Heart right ventricle (tissue), 16 donors: ENCODE measurements around the gene ZNF652. TPM values are rescaled to one million over a fixed set of nuclear protein-coding genes. Genes with fewer than 3 reads are reported as not detected.
A peak's percentile ranks its signal among the peaks of the same experiment; 100 is the strongest.
"Not testable (repeated sequence)": the region's sequence is repeated elsewhere in the genome, so short reads cannot be mapped to it uniquely, and the experiment has no call there.

ENCODE experiments used
- ATAC-seq, 8 donors: fragments of 200-7000 bp; cut with Tn5 transposase; one replicate each; pipeline ENCODE4 v1.9.1; 2020; ENCODE audit warnings: mild to moderate bottlenecking in 8 of 8, moderate library complexity in 8 of 8, moderate number of reproducible peaks in 1 of 8
- DNase-seq, 2 donors: peaks; one replicate each; pipeline ENCODE4 v3.0.0-alpha.2; 2020
- H3K27ac ChIP-seq, 10 donors: fragments of 200-600 bp; sonication (generic) in 2 of 10; one replicate each; pipeline versions ENCODE4 v1.5.0 to v1.8.0; 2020 to 2022; ENCODE audit warnings: mild to moderate bottlenecking in 3 of 10
- H3K27me3 ChIP-seq, 7 donors: fragments of 200-600 bp; one replicate each; pipeline ENCODE4 v1.8.0; 2021 to 2022; ENCODE audit warnings: mild to moderate bottlenecking in 2 of 7
- H3K36me3 ChIP-seq, 9 donors: fragments of 200-600 bp; sonication (generic) in 1 of 9; one replicate each; pipeline versions ENCODE4 v1.5.0 to v1.8.0; 2020 to 2022; ENCODE audit warnings: mild to moderate bottlenecking in 2 of 9
- H3K4me1 ChIP-seq, 9 donors: fragments of 200-600 bp; sonication (generic) in 1 of 9; one replicate each; pipeline versions ENCODE4 v1.5.0 to v1.8.0; 2020 to 2022; ENCODE audit warnings: mild to moderate bottlenecking in 4 of 9
- H3K4me3 ChIP-seq, 10 donors: fragments of 200-600 bp; sonication (generic) in 2 of 10; one replicate each; pipeline versions ENCODE4 v1.5.0 to v1.8.0; 2020 to 2022; ENCODE audit warnings: mild to moderate bottlenecking in 7 of 10, moderate library complexity in 2 of 10
- H3K9me3 ChIP-seq, 11 donors: fragments of 200-600 bp in 10 of 11; sonication (generic) in 2 of 11; one replicate each; pipeline versions ENCODE4 v1.5.0 to v1.8.0; 2013 to 2022; ENCODE audit warnings: mild to moderate bottlenecking in 2 of 11, control low read depth in 1 of 11, moderate library complexity in 1 of 11
- WGBS, 2 donors: extraction: QIAGEN DNeasy Blood & Tissue Kit; methylation state at CpG; one replicate each; pipeline ENCODE4 v1.1.7; 2013; ENCODE audit warnings: inconsistent platforms in 1 of 2; 5-methylcytosine and 5-hydroxymethylcytosine counted together
- intact Hi-C, 10 donors: fragments of 100-400 bp; cut with DNase I; formaldehyde crosslinking; loops; one replicate each; pipeline versions ENCODE4 v1.11.1 to v1.14.2; 2022
- polyA plus RNA-seq, 2 donors: library from polyadenylated mRNA; stranded (reverse); fragments of 200-250 nt; gene quantifications; one replicate each; pipeline ENCODE4 v1.2.3, GENCODE V29; 2013
- total RNA-seq, 10 donors: library from RNA; stranded (reverse); fragmentation: NEBNext Ultra II Directional in 3 of 10; extraction: Animal tissue kit (Norgen Biotek cat#: 25700) in 3 of 10; gene quantifications; one replicate each; pipeline versions ENCODE4 v1.2.1 to v1.2.4, GENCODE V29; 2021 to 2023
- TF ChIP-seq, protein P1 (sequence below), 9 donors: fragments of 200-600 bp; sonication (generic) in 2 of 9; IDR thresholded peaks; one replicate each; pipeline versions ENCODE4 v1.5.0 to v1.8.0; 2021 to 2022; ENCODE audit warnings: antibody characterized with exemption in 9 of 9, mild to moderate bottlenecking in 5 of 9, moderate library complexity in 1 of 9
- donor health status: Arrhythmogenic right ventricular cardiomyopathy.
- donor health status: ischemic (EF 13 %, LVEDD 7.1; RV severe dilation, severe dysfunction).
- donor health status: healthy with polysubstance abuse.
- donor health status: DM: no; HTN: yes; CAD: no.
- donor health status: DM: no; HTN: no; CAD: no.
- donor health status: ischemic (EF 25% LVEDD 6.9; RV normal size, moderate dysfunction).
- donor health status: ischemic (EF 25% LVEDD 5.7; RV mildly dilated, moderate dysfunction).
- donor health status: healthy.
- donor health status: DM: yes; HTN: yes; CAD: no.
- donor health status: Ischemic cardiomyopathy.
- donor health status: ischemic (EF 35%, LVEDD 5.7; RV mildly dilated, moderate dysfunction).
- donor health status: nonischemic (EF 11% LVEDD 7.7; RV severe dilation, severe dysfunction).
- donor health status: DM: yes; HTN: yes; CAD: no.
- donor health status: PGD.
- donor health status: ischemic (EF 29% LVEDD 5.4; RV normal size, mild dysfunction).
- donor health status: nonischemic (EF 23%, LVEDD 6.1; RV moderate dilation, normal function).

The ZNF652 gene
- total and polyA plus RNA-seq, 12 donors = 5.2 to 35.6 (median 19.6) TPM

- H3K27me3 ChIP-seq = no peaks in the 10 kb centered on the region
- 49 to 50% methylated on average over 13 of the region's 13 CpGs for WGBS, 2 donors
- TF ChIP-seq, protein P1, sequence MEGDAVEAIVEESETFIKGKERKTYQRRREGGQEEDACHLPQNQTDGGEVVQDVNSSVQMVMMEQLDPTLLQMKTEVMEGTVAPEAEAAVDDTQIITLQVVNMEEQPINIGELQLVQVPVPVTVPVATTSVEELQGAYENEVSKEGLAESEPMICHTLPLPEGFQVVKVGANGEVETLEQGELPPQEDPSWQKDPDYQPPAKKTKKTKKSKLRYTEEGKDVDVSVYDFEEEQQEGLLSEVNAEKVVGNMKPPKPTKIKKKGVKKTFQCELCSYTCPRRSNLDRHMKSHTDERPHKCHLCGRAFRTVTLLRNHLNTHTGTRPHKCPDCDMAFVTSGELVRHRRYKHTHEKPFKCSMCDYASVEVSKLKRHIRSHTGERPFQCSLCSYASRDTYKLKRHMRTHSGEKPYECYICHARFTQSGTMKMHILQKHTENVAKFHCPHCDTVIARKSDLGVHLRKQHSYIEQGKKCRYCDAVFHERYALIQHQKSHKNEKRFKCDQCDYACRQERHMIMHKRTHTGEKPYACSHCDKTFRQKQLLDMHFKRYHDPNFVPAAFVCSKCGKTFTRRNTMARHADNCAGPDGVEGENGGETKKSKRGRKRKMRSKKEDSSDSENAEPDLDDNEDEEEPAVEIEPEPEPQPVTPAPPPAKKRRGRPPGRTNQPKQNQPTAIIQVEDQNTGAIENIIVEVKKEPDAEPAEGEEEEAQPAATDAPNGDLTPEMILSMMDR (IDR thresholded peaks at IDR 0.05) = no peak
- H3K4me3 ChIP-seq = no peak overlapping the region
- no peak overlapping the region for H3K27ac ChIP-seq
- DNase-seq (no peak), ATAC-seq (no peak)
- intact Hi-C loops = no loop called here
- H3K36me3 ChIP-seq = no peaks in the 10 kb centered on the region
- no peaks in the 10 kb centered on the region for H3K9me3 ChIP-seq
- no peaks in the 10 kb centered on the region for H3K4me1 ChIP-seq
Observed at GRCh38 chr17:49370971-49371834, 9.2 kb upstream of the ZNF652 start.

DNA sequence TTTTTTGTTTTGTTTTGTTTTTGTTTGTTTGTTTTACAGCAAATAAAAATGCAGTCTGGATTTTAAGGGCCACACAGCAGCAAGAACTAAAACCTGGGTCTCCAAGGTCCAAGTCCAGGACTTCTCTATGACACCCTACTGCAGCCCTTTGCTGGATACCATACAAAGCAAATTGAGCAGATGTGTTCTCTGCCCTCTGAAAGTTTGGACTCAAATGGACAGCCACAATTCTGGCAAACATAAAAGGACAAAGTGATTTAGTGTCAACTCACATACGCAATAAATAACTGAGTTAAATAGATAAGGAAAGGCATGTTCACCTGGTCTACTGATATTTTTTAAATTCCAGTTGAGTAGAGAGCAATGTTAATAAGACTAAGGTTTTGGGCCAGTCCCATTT, 7.7 kb upstream of the ZNF652 start:
- no peaks in the 10 kb centered on the region for H3K27me3 ChIP-seq
- WGBS, 2 donors = 95 to 97% methylated on average over 1 of the region's 1 CpG
- no peaks in the 10 kb centered on the region for H3K9me3 ChIP-seq
- DNase-seq (no peak), ATAC-seq (no peak)
- no peaks in the 10 kb centered on the region for H3K4me1 ChIP-seq
- TF ChIP-seq, protein P1 (IDR thresholded peaks at IDR 0.05) = no peak
- no peak overlapping the region for H3K27ac ChIP-seq
- no peak overlapping the region for H3K4me3 ChIP-seq
- intact Hi-C loops = loop anchor here in 1 of 10 donors (10.0 kb wide), 1 partner anchor 55 kb away; no protein-coding TSS in a partner anchor
- no peaks in the 10 kb centered on the region for H3K36me3 ChIP-seq

- Histone ChIP-seq H3K4me3 (no peak overlapping the region), H3K36me3 (no peaks in the 10 kb centered on the region), H3K4me1 (no peaks in the 10 kb centered on the region), H3K27me3 (no peaks in the 10 kb centered on the region), H3K9me3 (no peaks in the 10 kb centered on the region), H3K27ac (no peak overlapping the region)
- intact Hi-C loops = loop anchor here in 1 of 10 donors (10.0 kb wide), 1 partner anchor 54 kb away; no protein-coding TSS in a partner anchor
- no peak for ATAC-seq
- WGBS, 2 donors = 83 to 90% methylated on average over 1 of the region's 1 CpG
- DNase-seq = no peak
- TF ChIP-seq, protein P1 (IDR thresholded peaks at IDR 0.05) = no peak
Observed at GRCh38 chr17:49369089-49369488, 7.0 kb upstream of the ZNF652 start.

DNA sequence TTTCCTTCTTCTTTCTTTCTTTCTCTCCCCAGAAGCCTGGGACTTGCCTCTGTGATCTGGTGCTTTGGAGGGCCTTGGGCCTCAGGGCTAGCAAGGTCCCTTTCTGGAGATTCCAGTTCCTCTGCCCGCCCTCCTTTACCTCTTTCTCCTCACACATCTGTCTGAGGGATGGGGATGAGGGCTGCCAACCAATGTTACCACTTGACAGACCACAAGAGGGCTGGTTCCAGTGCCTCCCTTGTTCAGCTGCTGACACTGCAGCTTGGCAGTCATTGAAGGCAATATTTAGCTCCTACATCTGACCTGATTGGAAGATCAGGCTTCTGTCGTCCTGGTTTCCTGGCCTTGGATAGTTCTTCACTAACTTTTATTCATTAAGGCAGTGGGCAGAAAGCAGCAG, 3.6 kb upstream of the ZNF652 start:
- no peak for ATAC-seq
- no peaks in the 10 kb centered on the region for H3K27me3 ChIP-seq
- WGBS, 2 donors = 37 to 42% methylated on average over 2 of the region's 2 CpGs
- H3K36me3 ChIP-seq = no peaks in the 10 kb centered on the region
- H3K9me3 ChIP-seq = no peaks in the 10 kb centered on the region
- intact Hi-C loops = loop anchor here in 1 of 10 donors (10.0 kb wide), 1 partner anchor 51 kb away; no protein-coding TSS in a partner anchor
- DNase-seq = peak in 1 of 2 donors; percentile 8
- TF ChIP-seq, protein P1 (IDR thresholded peaks at IDR 0.05) = peak in 3 of 9 donors; percentile 14 to 21 (median 19)
- H3K27ac ChIP-seq = no peak overlapping the region
- no peak overlapping the region for H3K4me3 ChIP-seq
- peaks cover 0 to 15% (median 7%) of the 10 kb centered on the region in 9 donors for H3K4me1 ChIP-seq

- H3K36me3 ChIP-seq, H3K27ac ChIP-seq, DNase-seq, ATAC-seq, H3K9me3 ChIP-seq, H3K4me3 ChIP-seq, H3K27me3 ChIP-seq: not testable (repeated sequence)
- WGBS, 2 donors = 91 to 95% methylated on average over 10 of the region's 10 CpGs
- peaks cover 0 to 20% (median 12%) of the 10 kb centered on the region in 9 donors for H3K4me1 ChIP-seq
- intact Hi-C loops = loop anchor here in 1 of 10 donors (10.0 kb wide), 1 partner anchor 50 kb away; no protein-coding TSS in a partner anchor
Observed at GRCh38 chr17:49365126-49365525, 3.1 kb upstream of the ZNF652 start.
